ENCODE data around the gene SVBP.

SVBP gene

GRCh38 chr1:42765269-42765668 lies 51.9 kb downstream of the SVBP start:
- no peak for DNase-seq (ENCODE audit: low read depth)

- DNase-seq (ENCODE audit: low read depth): no peak
Observed at GRCh38 chr1:42762269-42762668, 54.9 kb downstream of the SVBP start.

- no peak for DNase-seq (ENCODE audit: low read depth)
Observed at GRCh38 chr1:42761567-42761966, 55.6 kb downstream of the SVBP start.

GRCh38 chr1:42759114-42759513 lies 58.1 kb downstream of the SVBP start:
- DNase-seq (ENCODE audit: low read depth): no peak

GRCh38 chr1:42758641-42759040 lies 58.6 kb downstream of the SVBP start:
- no peak for DNase-seq (ENCODE audit: low read depth)

GRCh38 chr1:42757892-42758275 lies 59.3 kb downstream of the SVBP start:
- no peak for DNase-seq (ENCODE audit: low read depth)

All from T follicular helper cell (primary cell).